Measurements from ENCODE around the gene ATG13. TPM values are rescaled to one million over a fixed set of nuclear protein-coding genes. Genes with fewer than 3 reads are reported as not detected.
A peak's percentile ranks its signal among the peaks of the same experiment; 100 is the strongest.

The ATG13 gene
- total RNA-seq = 100 to 1,000 TPM in 1 of 2 donors, 10 to 100 TPM in 1; 96.4 to 130 TPM
- polyA plus RNA-seq (2013, experiment 1 of 2) = 98.1 TPM
- 88.1 TPM for polyA plus RNA-seq (2013, experiment 2 of 2)
- long read RNA-seq, experiment 1, full-length matches to known transcripts = 8 of 41 reads
- long read RNA-seq, experiment 1, partial matches to known transcripts = 8 of 41 reads
- long read RNA-seq, experiment 1, other reads (novel, unspliced or antisense) = 25 of 41 reads
- long read RNA-seq, experiment 2, full-length matches to known transcripts = 91 of 238 reads
- long read RNA-seq, experiment 2, partial matches to known transcripts = 20 of 238 reads
- long read RNA-seq, experiment 2, other reads (novel, unspliced or antisense) = 127 of 238 reads
- long read RNA-seq, experiment 3, full-length matches to known transcripts = 77 of 211 reads
- long read RNA-seq, experiment 3, partial matches to known transcripts = 18 of 211 reads
- long read RNA-seq, experiment 3, other reads (novel, unspliced or antisense) = 116 of 211 reads
- long read RNA-seq, experiment 4, full-length matches to known transcripts = 17 of 45 reads
- long read RNA-seq, experiment 4, partial matches to known transcripts = 3 of 45 reads
- long read RNA-seq, experiment 4, other reads (novel, unspliced or antisense) = 25 of 45 reads

- TF ChIP-seq CTCF (conservative IDR thresholded peaks at IDR 0.05) = peak; percentile 78
- peak within 1 kb of the TSS; percentile 90 for H3K27ac ChIP-seq (ENCODE audit: low read depth, low read length)
- Mint-ChIP-seq H3K27me3 (ENCODE audit: insufficient read depth) (no peaks in the 10 kb centered on the region), H3K4me1 (peaks cover 19% of the 10 kb centered on the region), H3K9me3 (no peaks in the 10 kb centered on the region), H3K4me3 (peak within 1 kb of the TSS; percentile 94), H3K36me3 (ENCODE audit: low read depth) (peaks cover 18% of the 10 kb centered on the region), H3K27ac (peak within 1 kb of the TSS; percentile 100)
- H3K36me3 ChIP-seq (ENCODE audit: control insufficient read depth, insufficient read depth, low read length) = peaks cover 17% of the 10 kb centered on the region
- peak; percentile 96 for DNase-seq
- WGBS, 2 experiments (ENCODE audit: insufficient coverage in 1 of 2, insufficient read length in 1 of 2) = 0 to 1% methylated on average over 25 to 71 of the region's 72 CpGs
- no peaks in the 10 kb centered on the region for H3K4me1 ChIP-seq (ENCODE audit: control insufficient read depth, insufficient read depth, low read length)
- peak within 1 kb of the TSS; percentile 99 for H3K9ac ChIP-seq (ENCODE audit: extremely low read depth, low read length, poor library complexity, severe bottlenecking)
- no peaks in the 10 kb centered on the region for H3K9me3 ChIP-seq (ENCODE audit: control insufficient read depth, low read length)
- H3K4me3 ChIP-seq (ENCODE audit: low read length) = peak within 1 kb of the TSS; percentile 97
- no peaks in the 10 kb centered on the region for H3K27me3 ChIP-seq (ENCODE audit: control insufficient read depth, insufficient read depth, low read length, poor library complexity, severe bottlenecking)
Observed at GRCh38 chr11:46617134-46617971, at the start of gene ATG13, which contains the start of gene HARBI1. ATG13 (plus strand) TSS chr11:46617553; CDS start chr11:46644292, 26,739 bp downstream. HARBI1 (minus strand) TSS chr11:46617227; CDS start chr11:46616237, 990 bp downstream.

GRCh38 chr11:46570790-46571398 is 46.5 kb upstream of the ATG13 start:
- Mint-ChIP-seq H3K4me1 (peaks cover 3% of the 10 kb centered on the region), H3K4me3 (no peak overlapping the region), H3K36me3 (ENCODE audit: low read depth) (peaks cover 32% of the 10 kb centered on the region), H3K9me3 (peaks cover 12% of the 10 kb centered on the region), H3K27ac (no peak overlapping the region), H3K27me3 (ENCODE audit: insufficient read depth) (no peaks in the 10 kb centered on the region)
- Histone ChIP-seq H3K9me3 (ENCODE audit: control insufficient read depth, low read length) (no peaks in the 10 kb centered on the region), H3K27ac (ENCODE audit: low read depth, low read length) (no peak overlapping the region), H3K36me3 (ENCODE audit: control insufficient read depth, insufficient read depth, low read length) (peaks cover 13% of the 10 kb centered on the region), H3K27me3 (ENCODE audit: control insufficient read depth, insufficient read depth, low read length, poor library complexity, severe bottlenecking) (no peaks in the 10 kb centered on the region), H3K4me1 (ENCODE audit: control insufficient read depth, insufficient read depth, low read length) (no peaks in the 10 kb centered on the region), H3K4me3 (ENCODE audit: low read length) (no peak overlapping the region), H3K9ac (ENCODE audit: extremely low read depth, low read length, poor library complexity, severe bottlenecking) (no peak overlapping the region)
- TF ChIP-seq CTCF (conservative IDR thresholded peaks at IDR 0.05) = no peak
- 94 to 100% methylated on average over 2 of the region's 2 CpGs for WGBS, 2 experiments (ENCODE audit: insufficient coverage in 1 of 2, insufficient read length in 1 of 2)
- no peak for DNase-seq

GRCh38 chr11:46574656-46575055 is 42.7 kb upstream of the ATG13 start:
- Histone ChIP-seq H3K36me3 (ENCODE audit: control insufficient read depth, insufficient read depth, low read length) (peaks cover 18% of the 10 kb centered on the region), H3K27ac (ENCODE audit: low read depth, low read length) (no peak overlapping the region), H3K9me3 (ENCODE audit: control insufficient read depth, low read length) (no peaks in the 10 kb centered on the region), H3K4me3 (ENCODE audit: low read length) (no peak overlapping the region), H3K4me1 (ENCODE audit: control insufficient read depth, insufficient read depth, low read length) (no peaks in the 10 kb centered on the region), H3K9ac (ENCODE audit: extremely low read depth, low read length, poor library complexity, severe bottlenecking) (no peak overlapping the region), H3K27me3 (ENCODE audit: control insufficient read depth, insufficient read depth, low read length, poor library complexity, severe bottlenecking) (no peaks in the 10 kb centered on the region)
- no peak overlapping the region for H3K27ac Mint-ChIP-seq
- DNase-seq = no peak
- H3K27me3 Mint-ChIP-seq (ENCODE audit: insufficient read depth) = no peaks in the 10 kb centered on the region
- H3K4me3 Mint-ChIP-seq = no peak overlapping the region
- H3K4me1 Mint-ChIP-seq = peaks cover 5% of the 10 kb centered on the region
- peaks cover 8% of the 10 kb centered on the region for H3K9me3 Mint-ChIP-seq
- H3K36me3 Mint-ChIP-seq (ENCODE audit: low read depth) = peaks cover 34% of the 10 kb centered on the region
- TF ChIP-seq CTCF (conservative IDR thresholded peaks at IDR 0.05) = no peak
- WGBS, 2 experiments (ENCODE audit: insufficient coverage in 1 of 2, insufficient read length in 1 of 2) = 80% methylated on average over 1 of the region's 1 CpG; no CpG with 5 or more reads in 1 of the 2 experiments

All from endodermal cell (in vitro differentiated cells).